Testis (tissue), 3 donors: ENCODE measurements around the gene ZCCHC2. TPM values are rescaled to one million over a fixed set of nuclear protein-coding genes. Genes with fewer than 3 reads are reported as not detected.

Experiments used
- DNase-seq: peaks from one replicate; pipeline ENCODE4 v3.0.0-alpha.2; 2019
- H3K27ac ChIP-seq, 2 donors: fragments of 200-600 bp; sonication (generic); one replicate each; pipeline ENCODE4 v1.5.1; 2019
- H3K27me3 ChIP-seq: fragments of 200-600 bp; sonication (generic); one replicate; pipeline ENCODE4 v1.5.1; 2019
- H3K36me3 ChIP-seq: fragments of 200-600 bp; sonication (generic); one replicate; pipeline ENCODE4 v1.5.1; 2017; ENCODE audit warnings: low read depth; ENCODE audit errors: missing control alignments
- H3K4me1 ChIP-seq: fragments of 200-600 bp; sonication (generic); one replicate; pipeline ENCODE4 v1.5.1; 2019
- H3K4me3 ChIP-seq, 2 donors: fragments of 200-600 bp; sonication (generic); one replicate each; pipeline ENCODE4 v1.5.1; 2017 to 2019
- H3K9me3 ChIP-seq: fragments of 200-600 bp; sonication (generic); one replicate; pipeline ENCODE4 v1.5.1; 2017
- POLR2A ChIP-seq: fragments of 450-650 bp; IDR thresholded peaks from one replicate; pipeline ENCODE4 v1.6.1; 2017; ENCODE audit warnings: antibody characterized with exemption, mild to moderate bottlenecking, moderate library complexity
- WGBS, 2 donors: methylation state at CpG; one replicate each; pipeline ENCODE4 v1.1.5; 2018; 5-methylcytosine and 5-hydroxymethylcytosine counted together
- intact Hi-C: fragments of 100-400 bp; cut with DNase I; formaldehyde crosslinking; loops from one replicate; pipeline ENCODE4 v1.15.1; 2023; ENCODE audit warnings: low total_unique reads
- polyA plus RNA-seq: library from polyadenylated mRNA; stranded (reverse); fragments of 350-450 nt; fragmentation: Illumina TruSeq; extraction: RNeasy Lipid Tissue Mini Kit (QIAGEN cat#74804); gene quantifications from one replicate; pipeline ENCODE4 v1.2.3, GENCODE V29; 2014; ENCODE audit warnings: low read depth, low replicate concordance; ENCODE audit not compliant: insufficient read depth
- total RNA-seq, 2 donors: library from RNA; depleted of rRNA; stranded (reverse); fragments of >200 nt; gene quantifications; one replicate each; pipeline ENCODE4 v1.2.3, GENCODE V29; 2016
- TF ChIP-seq, protein P1 (sequence below), 3 experiments: fragments of 450-650 bp in 2 of 3; fragments of 200-600 bp in 1 of 3; sonication (generic) in 1 of 3; IDR thresholded peaks; one replicate each; pipeline ENCODE4 v1.5.1; 2016 to 2019; ENCODE audit warnings: antibody characterized with exemption in 3 of 3, mild to moderate bottlenecking in 2 of 3, moderate library complexity in 1 of 3

The ZCCHC2 gene
- total and polyA plus RNA-seq, 3 donors from 2014 or later = 46.2 to 56.9 (median 51.6) TPM

DNA sequence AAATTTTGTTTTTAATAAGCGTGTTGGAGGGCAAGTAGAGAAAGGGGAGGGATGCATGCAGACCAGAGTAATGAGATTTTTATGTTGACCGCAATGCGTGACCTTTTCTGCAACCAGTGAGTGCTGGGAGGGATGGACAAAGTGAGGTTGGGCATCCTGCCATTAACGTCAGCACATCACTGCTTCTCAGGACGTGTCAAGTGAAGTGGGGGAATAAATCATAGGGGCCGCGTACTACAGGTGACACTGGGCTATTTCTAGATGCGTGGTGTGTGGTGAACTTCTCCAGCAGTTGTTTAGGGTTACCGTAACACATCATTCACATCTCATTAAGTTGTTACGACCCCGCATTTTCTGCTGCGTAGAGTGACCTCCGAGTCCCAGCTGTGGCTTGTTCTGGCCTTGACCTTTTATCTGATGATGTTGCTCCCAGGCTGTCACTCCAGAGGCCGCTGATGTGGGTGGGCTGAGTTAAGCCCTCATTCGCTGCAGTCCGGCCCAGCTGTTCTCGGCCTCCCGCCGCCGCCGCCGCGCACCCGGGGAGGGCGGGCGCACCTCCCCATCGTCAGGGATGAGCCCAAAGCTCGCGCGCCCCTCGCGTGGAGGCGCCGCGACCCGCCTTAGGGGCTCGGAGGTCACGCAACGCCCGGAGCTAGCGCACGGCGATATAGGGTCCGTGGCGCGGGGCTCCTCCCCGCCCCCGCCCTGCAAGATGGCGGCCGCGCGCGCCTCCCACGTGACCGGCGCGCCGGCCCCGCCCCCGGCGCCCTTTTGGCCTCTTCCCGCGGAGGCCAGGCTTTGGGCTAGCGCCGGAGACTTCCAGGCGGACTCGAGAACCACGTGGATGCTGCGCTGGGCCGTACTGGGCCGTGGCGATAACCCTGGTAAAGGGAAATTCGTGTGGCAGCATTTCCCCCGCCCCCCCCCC, 3.5 kb downstream of the ZCCHC2 start:
- intact Hi-C loops = no loop called here
- DNase-seq = peak; percentile 88
- no peaks in the 10 kb centered on the region for H3K36me3 ChIP-seq
- no peaks in the 10 kb centered on the region for H3K9me3 ChIP-seq
- WGBS, 2 donors = 2 to 3% methylated on average over 13 to 41 of the region's 74 CpGs
- H3K27ac ChIP-seq = peak overlapping the region; percentile 93 to 97
- no peaks in the 10 kb centered on the region for H3K27me3 ChIP-seq
- TF ChIP-seq, protein P1, sequence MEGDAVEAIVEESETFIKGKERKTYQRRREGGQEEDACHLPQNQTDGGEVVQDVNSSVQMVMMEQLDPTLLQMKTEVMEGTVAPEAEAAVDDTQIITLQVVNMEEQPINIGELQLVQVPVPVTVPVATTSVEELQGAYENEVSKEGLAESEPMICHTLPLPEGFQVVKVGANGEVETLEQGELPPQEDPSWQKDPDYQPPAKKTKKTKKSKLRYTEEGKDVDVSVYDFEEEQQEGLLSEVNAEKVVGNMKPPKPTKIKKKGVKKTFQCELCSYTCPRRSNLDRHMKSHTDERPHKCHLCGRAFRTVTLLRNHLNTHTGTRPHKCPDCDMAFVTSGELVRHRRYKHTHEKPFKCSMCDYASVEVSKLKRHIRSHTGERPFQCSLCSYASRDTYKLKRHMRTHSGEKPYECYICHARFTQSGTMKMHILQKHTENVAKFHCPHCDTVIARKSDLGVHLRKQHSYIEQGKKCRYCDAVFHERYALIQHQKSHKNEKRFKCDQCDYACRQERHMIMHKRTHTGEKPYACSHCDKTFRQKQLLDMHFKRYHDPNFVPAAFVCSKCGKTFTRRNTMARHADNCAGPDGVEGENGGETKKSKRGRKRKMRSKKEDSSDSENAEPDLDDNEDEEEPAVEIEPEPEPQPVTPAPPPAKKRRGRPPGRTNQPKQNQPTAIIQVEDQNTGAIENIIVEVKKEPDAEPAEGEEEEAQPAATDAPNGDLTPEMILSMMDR (IDR thresholded peaks at IDR 0.05) = no peak
- TF ChIP-seq POLR2A = peak; percentile 27
- peak overlapping the region; percentile 81 to 91 for H3K4me3 ChIP-seq
- H3K4me1 ChIP-seq = peaks cover 19% of the 10 kb centered on the region

DNA sequence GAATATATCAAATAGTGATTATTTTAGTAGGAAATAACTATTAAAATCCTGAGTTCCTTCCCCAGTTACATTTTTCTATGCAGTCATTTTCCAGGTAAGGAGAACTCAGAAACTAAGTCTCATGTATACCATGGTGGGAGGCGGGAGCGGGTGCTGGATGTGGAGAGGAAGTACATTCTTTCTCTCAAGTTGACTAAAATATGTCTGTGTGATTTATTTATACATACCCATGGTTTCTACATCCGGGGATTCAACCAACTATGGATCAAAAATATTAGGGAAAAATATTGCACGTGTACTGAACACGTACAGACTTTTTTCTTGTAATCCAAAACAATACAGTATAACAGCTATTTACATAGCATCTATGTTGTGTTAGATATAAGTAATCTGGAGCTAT, 6.8 kb downstream of the ZCCHC2 start:
- Histone ChIP-seq H3K27me3 (no peaks in the 10 kb centered on the region), H3K27ac (no peak overlapping the region), H3K9me3 (no peaks in the 10 kb centered on the region), H3K4me1 (peaks cover 21% of the 10 kb centered on the region), H3K36me3 (no peaks in the 10 kb centered on the region), H3K4me3 (no peak overlapping the region)
- 65 to 81% methylated on average over 5 of the region's 5 CpGs for WGBS, 2 donors
- no peak for DNase-seq
- no peak for TF ChIP-seq POLR2A
- TF ChIP-seq, protein P1 (IDR thresholded peaks at IDR 0.05) = no peak
- intact Hi-C loops = no loop called here

DNA sequence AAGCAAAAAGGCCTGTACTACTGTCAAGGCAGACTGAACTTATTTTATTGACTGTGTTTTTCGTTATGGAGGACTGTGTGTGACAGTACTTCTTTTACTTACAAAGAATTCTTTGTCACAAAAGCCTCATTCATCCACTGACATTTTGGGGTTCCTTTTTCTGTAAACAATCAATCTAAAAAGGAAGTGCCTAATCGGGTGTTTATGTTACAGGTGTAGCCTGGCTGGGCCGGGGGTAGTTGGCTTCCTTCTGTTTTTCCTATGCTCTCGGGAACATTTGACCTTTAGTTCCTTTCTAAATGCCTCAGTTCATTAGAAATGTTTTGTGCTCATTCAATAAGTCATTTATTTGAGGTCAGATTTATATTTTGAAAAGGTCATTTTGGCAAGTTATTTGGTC, 8.3 kb downstream of the ZCCHC2 start:
- H3K36me3 ChIP-seq = no peaks in the 10 kb centered on the region
- H3K9me3 ChIP-seq = no peaks in the 10 kb centered on the region
- 34 to 47% methylated on average over 4 of the region's 4 CpGs for WGBS, 2 donors
- peak overlapping the region in 1 of 2 donors; percentile 2 for H3K27ac ChIP-seq
- intact Hi-C loops = no loop called here
- TF ChIP-seq, protein P1 (IDR thresholded peaks at IDR 0.05) = no peak
- TF ChIP-seq POLR2A = no peak
- H3K4me1 ChIP-seq = peaks cover 21% of the 10 kb centered on the region
- no peak overlapping the region for H3K4me3 ChIP-seq
- no peak for DNase-seq
- H3K27me3 ChIP-seq = no peaks in the 10 kb centered on the region

DNA sequence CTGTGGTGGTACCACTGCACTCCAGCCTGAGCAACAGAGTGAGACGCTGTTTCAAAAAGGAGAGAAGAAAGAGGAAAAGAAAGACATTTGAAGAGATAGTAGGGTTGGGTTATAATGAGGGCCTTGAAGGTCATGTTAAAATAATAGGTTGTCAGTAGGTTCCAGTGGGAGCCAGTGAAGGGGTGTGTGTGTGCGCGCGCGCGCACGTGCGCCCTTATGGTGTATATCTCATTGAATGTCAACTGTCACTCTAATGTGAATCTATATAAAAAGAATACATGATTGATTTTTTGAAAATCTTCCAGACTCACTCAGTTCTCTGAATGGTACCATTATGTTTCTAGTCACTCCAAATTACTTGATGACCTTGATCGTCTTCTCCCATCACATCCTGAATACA, 9.1 kb downstream of the ZCCHC2 start:
- TF ChIP-seq, protein P1 (IDR thresholded peaks at IDR 0.05) = no peak
- no peak for TF ChIP-seq POLR2A
- intact Hi-C loops = no loop called here
- 83 to 92% methylated on average over 9 of the region's 9 CpGs for WGBS, 2 donors
- no peak for DNase-seq
- H3K4me3 ChIP-seq = no peak overlapping the region
- H3K27ac ChIP-seq = no peak overlapping the region
- no peaks in the 10 kb centered on the region for H3K36me3 ChIP-seq
- peaks cover 20% of the 10 kb centered on the region for H3K4me1 ChIP-seq
- H3K9me3 ChIP-seq = no peaks in the 10 kb centered on the region
- H3K27me3 ChIP-seq = no peaks in the 10 kb centered on the region
